A673 (cell line): ENCODE data around the gene LARP4B.

Source experiments
- CTCF ChIP-seq: fragments of 300-800, 200-600 bp; sonication (generic); conservative IDR thresholded peaks from 2 replicates; pipeline ENCODE4 v1.5.1; 2017; ENCODE audit warnings: low read depth, mild to moderate bottlenecking, antibody characterized with exemption, low read length, moderate library complexity, mixed read lengths
- EZH2 ChIP-seq: fragments of 200-600 bp; sonication (generic); IDR thresholded peaks from 2 replicates; pipeline ENCODE4 v1.6.1; 2017; ENCODE audit warnings: borderline replicate concordance, low read depth, mild to moderate bottlenecking, mixed read lengths, antibody characterized with exemption, low read length; ENCODE audit not compliant: poor library complexity, severe bottlenecking

- TF ChIP-seq CTCF (no peak), EZH2 (no peak)
Observed at GRCh38 chr10:787933-788651, 143.4 kb downstream of the LARP4B start.
